Ascending aorta (tissue), 2 donors: ENCODE measurements around the gene OR56A4. TPM values are rescaled to one million over a fixed set of nuclear protein-coding genes. Genes with fewer than 3 reads are reported as not detected.

ENCODE experiments used
- DNase-seq, 2 donors: peaks; one replicate each; pipeline ENCODE4 v3.0.0-alpha.2; 2019; ENCODE audit warnings: low spot score in 2 of 2
- H3K27ac ChIP-seq, 2 donors: fragments of 200-600 bp; sonication (generic); one replicate each; pipeline ENCODE4 v1.5.1; 2016 to 2017; ENCODE audit warnings: mild to moderate bottlenecking in 1 of 2
- H3K27me3 ChIP-seq: fragments of 200-600 bp; sonication (generic); one replicate; pipeline ENCODE4 v1.5.1; 2017
- H3K36me3 ChIP-seq, 2 donors: fragments of 200-600 bp; sonication (generic); one replicate each; pipeline ENCODE4 v1.5.1; 2016
- H3K4me1 ChIP-seq, 2 donors: fragments of 200-600 bp; sonication (generic); one replicate each; pipeline ENCODE4 v1.5.1; 2016 to 2017; ENCODE audit warnings: mild to moderate bottlenecking in 1 of 2
- H3K4me3 ChIP-seq, 2 donors: fragments of 200-600 bp; sonication (generic); one replicate each; pipeline ENCODE4 v1.5.1; 2016 to 2017; ENCODE audit warnings: mild to moderate bottlenecking in 1 of 2
- H3K9me3 ChIP-seq, 2 donors: fragments of 200-600 bp; sonication (generic); one replicate each; pipeline ENCODE4 v1.5.1; 2016
- CTCF ChIP-seq, 3 experiments: fragments of 200-600 bp in 2 of 3; fragments of 450-650 bp in 1 of 3; sonication (generic) in 2 of 3; IDR thresholded peaks; one replicate each; pipeline ENCODE4 v1.5.1; 2016 to 2019; ENCODE audit warnings: antibody characterized with exemption in 3 of 3, mild to moderate bottlenecking in 1 of 3, moderate library complexity in 1 of 3
- intact Hi-C: fragments of 100-400 bp; cut with DNase I; formaldehyde crosslinking; loops from one replicate; pipeline ENCODE4 v1.15.1; 2023
- total RNA-seq: library from RNA; depleted of rRNA; stranded (reverse); fragments of >200 nt; gene quantifications from one replicate; pipeline ENCODE4 v1.1.0, GENCODE V29; 2016

The OR56A4 gene, protein sequence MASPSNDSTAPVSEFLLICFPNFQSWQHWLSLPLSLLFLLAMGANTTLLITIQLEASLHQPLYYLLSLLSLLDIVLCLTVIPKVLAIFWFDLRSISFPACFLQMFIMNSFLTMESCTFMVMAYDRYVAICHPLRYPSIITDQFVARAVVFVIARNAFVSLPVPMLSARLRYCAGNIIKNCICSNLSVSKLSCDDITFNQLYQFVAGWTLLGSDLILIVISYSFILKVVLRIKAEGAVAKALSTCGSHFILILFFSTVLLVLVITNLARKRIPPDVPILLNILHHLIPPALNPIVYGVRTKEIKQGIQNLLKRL
- total RNA-seq, result not detected

GRCh38 chr11:6006846-6007245 lies at the start of gene OR56A4:
Gene OR56A4, minus strand, starts transcription at chr11:6006946. Its CDS starts 3,954 bp downstream, at chr11:6002992.
- no peak for DNase-seq
- intact Hi-C loops, result no loop called here
- Histone ChIP-seq H3K9me3 (no peaks in the 10 kb centered on the region), H3K27me3 (no peaks in the 10 kb centered on the region), H3K4me1 (no peaks in the 10 kb centered on the region), H3K36me3 (no peaks in the 10 kb centered on the region), H3K27ac (no peak within 1 kb of the TSS), H3K4me3 (no peak within 1 kb of the TSS)
- TF ChIP-seq CTCF (IDR thresholded peaks at IDR 0.05), result no peak

- Histone ChIP-seq H3K4me1 (no peaks in the 10 kb centered on the region), H3K27me3 (no peaks in the 10 kb centered on the region), H3K4me3 (no peak overlapping the region), H3K36me3 (no peaks in the 10 kb centered on the region), H3K9me3 (no peaks in the 10 kb centered on the region), H3K27ac (no peak overlapping the region)
- TF ChIP-seq CTCF (IDR thresholded peaks at IDR 0.05), result no peak
- intact Hi-C loops, result no loop called here
- no peak for DNase-seq
Measured at GRCh38 chr11:6055569-6055968, 48.8 kb upstream of the OR56A4 start.

GRCh38 chr11:6052374-6052773 lies 45.6 kb upstream of the OR56A4 start:
- H3K4me3 ChIP-seq, result no peak overlapping the region
- TF ChIP-seq CTCF (IDR thresholded peaks at IDR 0.05), result no peak
- H3K9me3 ChIP-seq, result no peaks in the 10 kb centered on the region
- no peaks in the 10 kb centered on the region for H3K4me1 ChIP-seq
- H3K27me3 ChIP-seq, result no peaks in the 10 kb centered on the region
- intact Hi-C loops, result no loop called here
- no peak overlapping the region for H3K27ac ChIP-seq
- H3K36me3 ChIP-seq, result no peaks in the 10 kb centered on the region
- no peak for DNase-seq

GRCh38 chr11:6040874-6041273 lies 34.1 kb upstream of the OR56A4 start:
- Histone ChIP-seq H3K27me3 (no peaks in the 10 kb centered on the region), H3K4me1 (no peaks in the 10 kb centered on the region), H3K36me3 (no peaks in the 10 kb centered on the region), H3K27ac (no peak overlapping the region), H3K4me3 (no peak overlapping the region), H3K9me3 (no peaks in the 10 kb centered on the region)
- TF ChIP-seq CTCF (IDR thresholded peaks at IDR 0.05), result no peak
- no peak for DNase-seq
- intact Hi-C loops, result no loop called here

DNA sequence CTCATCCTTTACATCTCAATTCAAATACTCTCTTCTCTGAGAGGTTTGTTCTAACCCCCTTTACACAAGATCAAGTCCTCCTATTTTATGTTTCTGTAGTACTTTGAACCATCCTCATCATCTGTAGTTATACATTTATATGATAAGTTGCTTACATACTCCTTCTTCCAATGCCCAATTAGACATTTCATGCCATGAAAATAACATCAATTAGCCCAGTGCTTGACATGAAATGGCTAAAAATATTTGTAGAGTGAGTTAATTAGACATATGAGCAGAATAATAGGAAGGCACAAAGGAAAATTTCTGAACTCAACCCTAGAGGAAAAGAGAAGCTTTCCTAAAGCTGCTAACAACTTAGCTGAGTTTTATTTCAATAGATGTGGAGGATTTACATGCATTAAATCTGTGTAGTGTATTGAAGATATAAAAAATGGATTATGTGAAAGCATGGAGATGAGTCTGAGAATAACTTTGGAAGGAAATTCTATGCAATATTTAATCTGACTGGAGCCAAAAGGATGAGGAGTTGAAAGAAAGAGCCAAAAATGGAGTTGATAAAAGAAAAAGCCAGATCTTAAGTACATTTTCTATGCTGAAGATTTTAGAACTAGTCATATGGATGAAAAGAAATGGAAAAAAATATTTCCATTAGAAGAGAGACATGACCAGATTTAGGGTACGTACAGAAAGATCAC lies 24.1 kb upstream of the OR56A4 start, which contains the start of gene OR56A1:
TSS of gene OR56A1 (minus strand) at position 51 of the 698 bp plus-strand sequence. CDS start 3,066 bp downstream, outside the sequence.
- no peak for DNase-seq
- intact Hi-C loops, result no loop called here
- no peaks in the 10 kb centered on the region for H3K36me3 ChIP-seq
- H3K4me1 ChIP-seq, result no peaks in the 10 kb centered on the region
- no peak within 1 kb of the TSS for H3K4me3 ChIP-seq
- TF ChIP-seq CTCF (IDR thresholded peaks at IDR 0.05), result no peak
- H3K9me3 ChIP-seq, result no peaks in the 10 kb centered on the region
- no peak within 1 kb of the TSS for H3K27ac ChIP-seq
- no peaks in the 10 kb centered on the region for H3K27me3 ChIP-seq
